Subcutaneous adipose tissue (tissue), 4 donors: ENCODE results near the gene NCR3LG1. TPM values are rescaled to one million over a fixed set of nuclear protein-coding genes. Genes with fewer than 3 reads are reported as not detected.

ENCODE experiments used
- CTCF ChIP-seq: fragments of 450-650 bp; IDR thresholded peaks from one replicate; pipeline ENCODE4 v1.5.1; 2016; ENCODE audit warnings: low read depth, mild to moderate bottlenecking, control low read depth, antibody characterized with exemption, moderate library complexity
- total RNA-seq, 4 donors: library from RNA; depleted of rRNA; stranded (reverse); fragments of >200 nt; gene quantifications; one replicate each; pipeline ENCODE4 v1.1.0, GENCODE V29; 2016

Gene NCR3LG1
- total RNA-seq, 4 donors from 2014 or later, result 1.3 to 3.1 (median 2.8) TPM

- TF ChIP-seq CTCF, result no peak
Observed at GRCh38 chr11:17353821-17354600, 2.4 kb downstream of the NCR3LG1 start.

GRCh38 chr11:17354601-17354991, 3.0 kb downstream of the NCR3LG1 start:
- no peak for TF ChIP-seq CTCF

GRCh38 chr11:17366495-17366894, 14.9 kb downstream of the NCR3LG1 start:
- TF ChIP-seq CTCF, result no peak

GRCh38 chr11:17368551-17368950, 17.0 kb downstream of the NCR3LG1 start:
- TF ChIP-seq CTCF, result no peak

GRCh38 chr11:17369094-17369493, 17.5 kb downstream of the NCR3LG1 start:
- TF ChIP-seq CTCF, result no peak

GRCh38 chr11:17369684-17370243, 18.2 kb downstream of the NCR3LG1 start:
- TF ChIP-seq CTCF, result no peak

GRCh38 chr11:17371614-17372013, 20.0 kb downstream of the NCR3LG1 start:
- no peak for TF ChIP-seq CTCF
